ENCODE results near the gene RHOA.
"Not testable (repeated sequence)": the region's sequence is repeated elsewhere in the genome, so short reads cannot be mapped to it uniquely, and the experiment has no call there.

DNA sequence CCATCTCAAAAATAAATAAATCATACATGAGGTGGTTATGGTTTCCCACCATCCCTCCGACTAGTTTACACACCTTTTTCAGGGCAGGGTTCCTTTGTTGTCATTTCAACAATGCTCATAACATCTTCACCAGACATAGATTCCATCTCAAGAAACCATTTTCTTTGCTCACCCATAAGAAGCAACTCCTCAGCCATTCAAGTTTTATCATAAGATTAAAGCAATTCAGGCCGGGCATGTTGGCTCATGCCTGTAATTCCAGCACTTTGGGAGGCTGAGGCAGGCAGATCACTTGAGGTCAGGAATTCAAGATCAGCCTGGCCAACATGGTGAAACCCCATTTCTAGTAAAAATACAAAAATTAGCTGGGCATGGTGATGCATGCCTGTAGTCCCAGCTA is 83.4 kb downstream of the RHOA start:
- TF ChIP-seq, protein P1, sequence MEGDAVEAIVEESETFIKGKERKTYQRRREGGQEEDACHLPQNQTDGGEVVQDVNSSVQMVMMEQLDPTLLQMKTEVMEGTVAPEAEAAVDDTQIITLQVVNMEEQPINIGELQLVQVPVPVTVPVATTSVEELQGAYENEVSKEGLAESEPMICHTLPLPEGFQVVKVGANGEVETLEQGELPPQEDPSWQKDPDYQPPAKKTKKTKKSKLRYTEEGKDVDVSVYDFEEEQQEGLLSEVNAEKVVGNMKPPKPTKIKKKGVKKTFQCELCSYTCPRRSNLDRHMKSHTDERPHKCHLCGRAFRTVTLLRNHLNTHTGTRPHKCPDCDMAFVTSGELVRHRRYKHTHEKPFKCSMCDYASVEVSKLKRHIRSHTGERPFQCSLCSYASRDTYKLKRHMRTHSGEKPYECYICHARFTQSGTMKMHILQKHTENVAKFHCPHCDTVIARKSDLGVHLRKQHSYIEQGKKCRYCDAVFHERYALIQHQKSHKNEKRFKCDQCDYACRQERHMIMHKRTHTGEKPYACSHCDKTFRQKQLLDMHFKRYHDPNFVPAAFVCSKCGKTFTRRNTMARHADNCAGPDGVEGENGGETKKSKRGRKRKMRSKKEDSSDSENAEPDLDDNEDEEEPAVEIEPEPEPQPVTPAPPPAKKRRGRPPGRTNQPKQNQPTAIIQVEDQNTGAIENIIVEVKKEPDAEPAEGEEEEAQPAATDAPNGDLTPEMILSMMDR (IDR thresholded peaks at IDR 0.05; ENCODE audit: insufficient read depth, low read depth, low read length) = not testable (repeated sequence)
- not testable (repeated sequence) for TF ChIP-seq EZH2 (IDR thresholded peaks at IDR 0.05; ENCODE audit: insufficient read depth, low read length)

All from astrocyte (in vitro differentiated cells and primary cell).